Endothelial cell of umbilical vein (primary cell): Measurements from ENCODE around the gene ELMO1. TPM values are rescaled to one million over a fixed set of nuclear protein-coding genes. Genes with fewer than 3 reads are reported as not detected.

Source experiments
- BruUV-seq: library from RNA; stranded (reverse); fragments of 400-500 nt; replicated peaks from 2 replicates; lab custom pipeline; 2021; lab: Mats Ljungman, UMichigan
- CTCF ChIA-PET: fragments of 300-600, 350-600 bp; sonication (Branson Sonifier 250); formaldehyde crosslinking; loops from one replicate; lab custom pipeline; 2021; ENCODE audit warnings: antibody characterized with exemption, inconsistent platforms; lab: Charles Lee
- POLR2A ChIA-PET: fragments of 300-600, 350-600 bp; sonication (Branson Sonifier 250); formaldehyde crosslinking; loops from one replicate; lab custom pipeline; 2021; ENCODE audit warnings: antibody characterized with exemption, inconsistent platforms; lab: Charles Lee
- DNase-seq: peaks from one replicate; pipeline ENCODE4 v3.0.0-alpha.2; 2011; ENCODE audit warnings: low read depth, low spot score
- FAIRE-seq: peaks from 2 replicates; lab custom pipeline; 2011; peaks lifted over from hg19 to GRCh38; lab: Jason Lieb, UNC
- H2AFZ ChIP-seq: 2 replicates; pipeline ENCODE4 v1.6.0; 2012; ENCODE audit warnings: low read depth, low read length, control low read depth, inconsistent platforms
- H3K27ac ChIP-seq: 2 replicates; pipeline ENCODE4 v1.5.1; 2011; ENCODE audit warnings: low read depth, mild to moderate bottlenecking, control low read depth, low read length, moderate library complexity; ENCODE audit not compliant: insufficient read depth
- H3K27me3 ChIP-seq, 2 experiments: 2 replicates each; pipeline versions ENCODE4 v1.6.0 to v1.6.1; 2011; ENCODE audit warnings: low read length in 2 of 2, mixed read lengths in 1 of 2; ENCODE audit not compliant: control insufficient read depth in 2 of 2, insufficient read depth in 2 of 2
- H3K36me3 ChIP-seq, 2 experiments: 2 replicates in 1 of 2; 3 replicates in 1 of 2; pipeline ENCODE4 v1.5.1; 2011; ENCODE audit warnings: low read length in 2 of 2, mild to moderate bottlenecking in 1 of 2, moderate library complexity in 1 of 2; ENCODE audit not compliant: control insufficient read depth in 2 of 2, insufficient read depth in 2 of 2; ENCODE audit errors: extremely low read depth in 1 of 2
- H3K4me1 ChIP-seq: 3 replicates; pipeline ENCODE4 v1.5.1; 2011; ENCODE audit warnings: mild to moderate bottlenecking, low read length; ENCODE audit not compliant: control insufficient read depth, insufficient read depth; ENCODE audit errors: extremely low read depth
- H3K4me2 ChIP-seq: 2 replicates; pipeline ENCODE4 v1.6.1; 2011; ENCODE audit warnings: low read length, control low read depth, mixed read lengths; ENCODE audit not compliant: insufficient read depth
- H3K4me3 ChIP-seq, 3 experiments: fragments of 200-600 bp in 1 of 3; sonication (generic), shearing (Covaris generic) in 1 of 3; replicated peaks in 1 of 3; 2 replicates each; pipeline ENCODE4 v1.5.1; 2011 to 2016; ENCODE audit warnings: control low read depth in 3 of 3, low read length in 3 of 3, mild to moderate bottlenecking in 2 of 3, inconsistent platforms in 1 of 3, low read depth in 1 of 3, moderate library complexity in 1 of 3; ENCODE audit not compliant: insufficient read depth in 1 of 3
- H3K79me2 ChIP-seq: 2 replicates; pipeline ENCODE4 v1.6.0; 2012; ENCODE audit warnings: low read length, inconsistent platforms; ENCODE audit not compliant: control insufficient read depth, insufficient read depth
- H3K9ac ChIP-seq: replicated peaks from 2 replicates; pipeline ENCODE3; 2011; ENCODE audit warnings: low read length, control low read depth; ENCODE audit not compliant: insufficient read depth; ENCODE audit errors: extremely low read depth
- H3K9me1 ChIP-seq: replicated peaks from 3 replicates; pipeline ENCODE4 v1.6.0; 2011; ENCODE audit warnings: mild to moderate bottlenecking, low read length; ENCODE audit not compliant: control insufficient read depth, insufficient read depth; ENCODE audit errors: extremely low read depth
- H3K9me3 ChIP-seq: replicated peaks from 2 replicates; pipeline ENCODE4 v1.5.1; 2012; ENCODE audit warnings: low read length, inconsistent platforms; ENCODE audit not compliant: control insufficient read depth, insufficient read depth
- H4K20me1 ChIP-seq: replicated peaks from 2 replicates; pipeline ENCODE3; 2011; ENCODE audit warnings: mild to moderate bottlenecking, low read length; ENCODE audit not compliant: control insufficient read depth, insufficient read depth; ENCODE audit errors: extremely low read depth
- EZH2 ChIP-seq: IDR thresholded peaks from 2 replicates; pipeline ENCODE4 v1.6.1; 2012; ENCODE audit warnings: borderline replicate concordance, low read depth, mild to moderate bottlenecking, moderate library complexity, low read length, inconsistent platforms; ENCODE audit not compliant: severe bottlenecking
- FOS ChIP-seq: IDR thresholded peaks from 2 replicates; pipeline ENCODE4 v1.6.1; 2011; ENCODE audit warnings: mild to moderate bottlenecking, low read length, moderate library complexity, borderline replicate concordance; ENCODE audit not compliant: insufficient read depth
- GATA2 ChIP-seq: IDR thresholded peaks from 2 replicates; pipeline ENCODE4 v1.7.0; 2011; ENCODE audit warnings: low read depth, mild to moderate bottlenecking, moderate library complexity, mixed read lengths, low read length; ENCODE audit not compliant: insufficient read length, insufficient read depth
- JUN ChIP-seq: IDR thresholded peaks from 2 replicates; pipeline ENCODE4 v1.6.1; 2011; ENCODE audit warnings: borderline replicate concordance, low read depth; ENCODE audit not compliant: insufficient read length, insufficient read depth
- MYC ChIP-seq: IDR thresholded peaks from one replicate; pipeline ENCODE4 v1.6.1; 2011; ENCODE audit warnings: mild to moderate bottlenecking, low read depth, low read length
- POLR2AphosphoS5 ChIP-seq: IDR thresholded peaks from 2 replicates; pipeline ENCODE4 v1.6.1; 2012; ENCODE audit warnings: low read depth, mild to moderate bottlenecking, control low read depth, low read length, moderate library complexity; ENCODE audit not compliant: insufficient read depth
- dilution Hi-C: fragments of 300-500 bp; cut with MboI; formaldehyde crosslinking; loops from one replicate; pipeline ENCODE4 v1.15.0; 2019; ENCODE audit warnings: low sequenced_read_pairs; ENCODE audit not compliant: extremely low pct_ligation_motif_present
- intact Hi-C: fragments of 100-400 bp; cut with micrococcal nuclease; formaldehyde crosslinking; loops from one replicate; pipeline ENCODE4 v1.10.0; 2022
- polyA plus RNA-seq, 4 experiments: library from polyadenylated mRNA; depleted of rRNA in 3 of 4; stranded (reverse) in 3 of 4; unstranded in 1 of 4; fragments of >200 nt; gene quantifications; 2 replicates each; pipeline versions ENCODE4 v1.2.1 to v1.2.3, GENCODE V29; 2011 to 2012; ENCODE audit warnings: missing spikeins in 1 of 4
- total RNA-seq: library from RNA; stranded (reverse); gene quantifications from 2 replicates; pipeline ENCODE4 v1.2.3, GENCODE V29; 2021
- TF ChIP-seq, protein P1 (sequence below), 2 donors: IDR thresholded peaks; 1 replicate in 1 of 2; 2 replicates in 1 of 2; pipeline ENCODE4 v1.5.1; 2011; ENCODE audit warnings: low read length in 2 of 2, mild to moderate bottlenecking in 2 of 2, moderate library complexity in 2 of 2, control low read depth in 1 of 2, inconsistent platforms in 1 of 2, low read depth in 1 of 2; ENCODE audit not compliant: insufficient read depth in 1 of 2; ENCODE audit errors: extremely low read depth in 1 of 2
- TF ChIP-seq, protein P2 (sequence below): IDR thresholded peaks from 2 replicates; pipeline ENCODE4 v1.6.1; 2011; ENCODE audit not compliant: insufficient read depth, insufficient read length

The ELMO1 gene
- total and polyA plus RNA-seq, 2 donors (not counting 3 experiments of a cell fraction or from before 2014, with no cell fraction given): 17.0 to 30.6 TPM

DNA sequence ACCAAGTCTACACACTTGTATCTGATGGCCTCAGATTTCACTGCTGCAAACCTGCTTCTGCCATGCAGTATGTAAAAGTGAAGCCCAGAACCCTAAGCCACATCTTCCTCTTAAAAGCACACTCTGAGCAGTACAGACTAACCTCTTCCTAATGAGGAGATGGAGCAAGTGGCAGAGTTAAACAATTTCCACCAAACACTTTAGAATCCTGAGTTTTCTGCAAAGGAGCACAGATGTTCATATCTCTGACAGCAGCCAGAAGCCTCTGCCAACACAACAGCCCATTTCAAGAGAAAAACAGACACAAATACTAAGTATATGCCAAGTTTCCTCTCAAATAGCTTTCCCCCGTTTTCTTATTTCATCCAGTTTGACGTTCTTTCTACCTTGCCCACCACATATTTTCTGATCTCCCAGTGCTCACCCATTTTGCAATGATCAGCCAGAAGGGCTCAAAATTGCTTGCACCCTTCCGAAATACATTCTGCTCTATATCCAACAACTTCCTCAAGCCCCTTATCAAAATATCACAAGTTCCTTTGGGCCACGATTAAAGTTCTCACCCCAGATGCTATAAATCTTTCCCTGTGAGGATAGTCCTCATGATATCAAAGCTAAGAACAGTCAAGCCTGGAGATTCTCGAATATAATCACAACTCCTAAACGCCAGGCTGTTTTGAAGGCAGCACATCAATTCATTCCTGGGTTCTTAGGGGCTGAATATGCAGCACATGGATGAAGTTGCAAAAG, 27.5 kb downstream of the ELMO1 start:
- FAIRE-seq (no peak), DNase-seq (peak; percentile 48)
- H3K4me3 ChIP-seq: no peak overlapping the region
- BruUV-seq: no TSS peak
- no peaks in the 10 kb centered on the region for H3K27me3 ChIP-seq
- no peaks in the 10 kb centered on the region for H3K79me2 ChIP-seq
- no peak overlapping the region for H3K9ac ChIP-seq
- intact Hi-C loops: no loop called here
- no peak for TF ChIP-seq EZH2
- H3K27ac ChIP-seq: no peak overlapping the region
- no peaks in the 10 kb centered on the region for H3K9me1 ChIP-seq
- no peaks in the 10 kb centered on the region for H3K4me1 ChIP-seq
- no peaks in the 10 kb centered on the region for H3K9me3 ChIP-seq
- no peaks in the 10 kb centered on the region for H3K36me3 ChIP-seq
- POLR2A ChIA-PET: no interaction called here
- no peak overlapping the region for H3K4me2 ChIP-seq
- dilution Hi-C loops: no loop called here
- no peak overlapping the region for H2AFZ ChIP-seq
- CTCF ChIA-PET: interaction anchor here (1.3 to 1.4 kb wide), 2 partner anchors 28 to 74 kb away, joined by 3 read pairs; partner anchors contain the start of gene ELMO1
- no peaks in the 10 kb centered on the region for H4K20me1 ChIP-seq

DNA sequence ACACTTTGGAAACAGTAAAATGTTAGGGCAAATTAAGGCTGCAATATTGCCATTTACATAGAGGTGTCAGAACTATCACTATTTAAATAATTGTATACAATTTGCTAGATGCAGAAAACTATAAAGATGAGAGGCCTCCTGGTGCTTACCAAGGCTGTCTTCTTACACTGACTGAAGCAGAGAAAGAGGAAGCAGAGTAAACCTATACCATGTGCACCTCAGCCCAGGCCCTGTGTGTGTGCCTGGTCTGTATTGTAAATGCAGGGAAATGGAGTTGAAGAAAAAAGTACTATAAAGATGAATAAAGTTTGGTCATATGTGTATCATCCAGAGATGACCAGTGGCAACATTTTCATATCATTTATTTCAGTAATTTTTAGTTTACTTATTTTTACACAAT, 29.2 kb downstream of the ELMO1 start:
- dilution Hi-C loops (no loop called here), intact Hi-C loops (no loop called here)
- no peaks in the 10 kb centered on the region for H3K27me3 ChIP-seq
- no peak for FAIRE-seq
- no peak overlapping the region for H3K27ac ChIP-seq
- no peak overlapping the region for H3K9ac ChIP-seq
- H3K36me3 ChIP-seq: no peaks in the 10 kb centered on the region
- H3K9me1 ChIP-seq: no peaks in the 10 kb centered on the region
- no peak overlapping the region for H2AFZ ChIP-seq
- ChIA-PET POLR2A (no interaction called here), CTCF (no interaction called here)
- H4K20me1 ChIP-seq: no peaks in the 10 kb centered on the region
- TF ChIP-seq JUN: no peak
- no peak for TF ChIP-seq POLR2AphosphoS5
- no peak for TF ChIP-seq FOS
- TF ChIP-seq, protein P1, sequence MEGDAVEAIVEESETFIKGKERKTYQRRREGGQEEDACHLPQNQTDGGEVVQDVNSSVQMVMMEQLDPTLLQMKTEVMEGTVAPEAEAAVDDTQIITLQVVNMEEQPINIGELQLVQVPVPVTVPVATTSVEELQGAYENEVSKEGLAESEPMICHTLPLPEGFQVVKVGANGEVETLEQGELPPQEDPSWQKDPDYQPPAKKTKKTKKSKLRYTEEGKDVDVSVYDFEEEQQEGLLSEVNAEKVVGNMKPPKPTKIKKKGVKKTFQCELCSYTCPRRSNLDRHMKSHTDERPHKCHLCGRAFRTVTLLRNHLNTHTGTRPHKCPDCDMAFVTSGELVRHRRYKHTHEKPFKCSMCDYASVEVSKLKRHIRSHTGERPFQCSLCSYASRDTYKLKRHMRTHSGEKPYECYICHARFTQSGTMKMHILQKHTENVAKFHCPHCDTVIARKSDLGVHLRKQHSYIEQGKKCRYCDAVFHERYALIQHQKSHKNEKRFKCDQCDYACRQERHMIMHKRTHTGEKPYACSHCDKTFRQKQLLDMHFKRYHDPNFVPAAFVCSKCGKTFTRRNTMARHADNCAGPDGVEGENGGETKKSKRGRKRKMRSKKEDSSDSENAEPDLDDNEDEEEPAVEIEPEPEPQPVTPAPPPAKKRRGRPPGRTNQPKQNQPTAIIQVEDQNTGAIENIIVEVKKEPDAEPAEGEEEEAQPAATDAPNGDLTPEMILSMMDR (IDR thresholded peaks at IDR 0.05; ENCODE audit: extremely low read depth in 1 of 2, insufficient read depth in 1 of 2, low read depth in 1 of 2, low read length in 2 of 2): no peak
- TF ChIP-seq MYC: no peak
- TF ChIP-seq, protein P2, sequence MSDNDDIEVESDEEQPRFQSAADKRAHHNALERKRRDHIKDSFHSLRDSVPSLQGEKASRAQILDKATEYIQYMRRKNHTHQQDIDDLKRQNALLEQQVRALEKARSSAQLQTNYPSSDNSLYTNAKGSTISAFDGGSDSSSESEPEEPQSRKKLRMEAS: no peak
- no peak for TF ChIP-seq EZH2
- TF ChIP-seq GATA2: no peak
- H3K79me2 ChIP-seq: no peaks in the 10 kb centered on the region
- H3K9me3 ChIP-seq: no peaks in the 10 kb centered on the region
- no peak overlapping the region for H3K4me2 ChIP-seq
- no peak overlapping the region for H3K4me3 ChIP-seq
- BruUV-seq: no TSS peak
- no peak for DNase-seq
- no peaks in the 10 kb centered on the region for H3K4me1 ChIP-seq
